HEK293 (cell line): Measurements from ENCODE around the gene ARPC5L.

Experiments
- CTCF ChIA-PET: fragments of 350-600 bp; formaldehyde crosslinking; extraction: SDS; loops from one replicate; lab custom pipeline; 2021; ENCODE audit warnings: antibody characterized with exemption; lab: Yijun Ruan, JAX
- POLR2A ChIA-PET: fragments of 300-600 bp; formaldehyde crosslinking; extraction: SDS; loops from one replicate; lab custom pipeline; 2020; ENCODE audit warnings: antibody characterized with exemption, inconsistent platforms; lab: Yijun Ruan, JAX
- H3K27ac ChIP-seq: fragments of 200-500 bp; sonication (Bioruptor generic); 2 replicates; pipeline ENCODE4 v1.5.1; 2014; ENCODE audit warnings: low read depth, low read length, control low read depth, inconsistent platforms; ENCODE audit errors: extremely low read depth
- H3K36me3 ChIP-seq, 2 experiments: fragments of 200-500 bp in 1 of 2; sonication (Bioruptor generic) in 1 of 2; 1 replicate in 1 of 2; 2 replicates in 1 of 2; pipeline ENCODE4 v1.5.1; 2014 to 2017; ENCODE audit warnings: inconsistent platforms in 2 of 2, low read length in 2 of 2; ENCODE audit not compliant: control insufficient read depth in 2 of 2, insufficient read depth in 1 of 2
- H3K4me1 ChIP-seq: fragments of 200-500 bp; sonication (Bioruptor generic); 2 replicates; pipeline ENCODE4 v1.5.1; 2014; ENCODE audit warnings: mild to moderate bottlenecking, low read length, inconsistent platforms; ENCODE audit not compliant: control insufficient read depth, insufficient read depth
- H3K4me3 ChIP-seq: 2 replicates; pipeline ENCODE4 v1.5.1; 2011; ENCODE audit warnings: low read depth, mild to moderate bottlenecking, control low read depth, low read length, moderate library complexity
- H3K9me3 ChIP-seq: fragments of 200-500 bp; sonication (Bioruptor generic); 2 replicates; pipeline ENCODE4 v1.5.1; 2014; ENCODE audit warnings: low read depth, low read length, inconsistent platforms; ENCODE audit not compliant: control insufficient read depth, insufficient read depth
- GLI4 ChIP-seq: fragments of 450-650 bp; formaldehyde crosslinking; IDR thresholded peaks from 2 replicates; pipeline ENCODE4 v1.5.1; 2016; ENCODE audit warnings: missing biosample characterization, missing genetic modification characterization
- PRDM1 ChIP-seq: fragments of 450-650 bp; formaldehyde crosslinking; IDR thresholded peaks from 2 replicates; pipeline ENCODE4; 2016; ENCODE audit warnings: missing biosample characterization, missing genetic modification characterization
- SALL2 ChIP-seq: fragments of 450-650 bp; formaldehyde crosslinking; IDR thresholded peaks from 2 replicates; pipeline ENCODE4 v1.5.0; 2017; ENCODE audit warnings: missing biosample characterization, mild to moderate bottlenecking, missing genetic modification characterization, borderline replicate concordance
- SCRT1 ChIP-seq: fragments of 450-650 bp; formaldehyde crosslinking; IDR thresholded peaks from 2 replicates; pipeline ENCODE4 v1.5.1; 2016; ENCODE audit warnings: missing biosample characterization, missing genetic modification characterization, borderline replicate concordance
- SCRT2 ChIP-seq: fragments of 450-650 bp; formaldehyde crosslinking; IDR thresholded peaks from 2 replicates; pipeline ENCODE4 v1.5.1; 2016; ENCODE audit warnings: missing biosample characterization, missing genetic modification characterization
- SP3 ChIP-seq: fragments of 450-650 bp; formaldehyde crosslinking; IDR thresholded peaks from 2 replicates; pipeline ENCODE4 v1.5.1; 2016; ENCODE audit warnings: missing biosample characterization, missing genetic modification characterization
- ZBTB17 ChIP-seq: fragments of 450-650 bp; formaldehyde crosslinking; IDR thresholded peaks from 2 replicates; pipeline ENCODE4 v1.5.1; 2016; ENCODE audit warnings: missing biosample characterization, missing genetic modification characterization
- ZEB2 ChIP-seq: fragments of 450-650 bp; formaldehyde crosslinking; IDR thresholded peaks from 2 replicates; pipeline ENCODE4 v1.5.1; 2016; ENCODE audit warnings: missing biosample characterization, missing genetic modification characterization
- ZNF366 ChIP-seq: fragments of 450-650 bp; formaldehyde crosslinking; conservative IDR thresholded peaks from 2 replicates; pipeline ENCODE4 v1.5.1; 2016; ENCODE audit warnings: missing biosample characterization, missing genetic modification characterization
- ZNF501 ChIP-seq: fragments of 450-650 bp; formaldehyde crosslinking; IDR thresholded peaks from 2 replicates; pipeline ENCODE4 v1.5.1; 2016; ENCODE audit warnings: missing biosample characterization, missing genetic modification characterization
- ZNF596 ChIP-seq: fragments of 450-650 bp; IDR thresholded peaks from 2 replicates; pipeline ENCODE4 v1.5.0; 2018; ENCODE audit warnings: missing biosample characterization, mild to moderate bottlenecking, missing genetic modification characterization, moderate library complexity
- ZNF776 ChIP-seq: fragments of 450-650 bp; formaldehyde crosslinking; IDR thresholded peaks from 2 replicates; pipeline ENCODE4 v1.5.0; 2017; ENCODE audit warnings: missing biosample characterization, missing genetic modification characterization, borderline replicate concordance
- ZSCAN23 ChIP-seq: fragments of 450-650 bp; formaldehyde crosslinking; IDR thresholded peaks from 2 replicates; pipeline ENCODE4 v1.5.1; 2016; ENCODE audit warnings: missing biosample characterization, missing genetic modification characterization
- TF ChIP-seq, protein P1 (sequence below): fragments of 450-650 bp; formaldehyde crosslinking; IDR thresholded peaks from 2 replicates; pipeline ENCODE4 v1.5.1; 2017; ENCODE audit warnings: missing biosample characterization, mild to moderate bottlenecking, missing genetic modification characterization, moderate library complexity
- TF ChIP-seq, protein P2 (sequence below): fragments of 450-650 bp; formaldehyde crosslinking; IDR thresholded peaks from 2 replicates; pipeline ENCODE4 v1.5.1; 2016; ENCODE audit warnings: missing biosample characterization, missing genetic modification characterization
- TF ChIP-seq, protein P3 (sequence below): fragments of 450-650 bp; formaldehyde crosslinking; IDR thresholded peaks from 2 replicates; pipeline ENCODE4 v1.5.0; 2017; ENCODE audit warnings: missing biosample characterization, missing genetic modification characterization, borderline replicate concordance

Gene ARPC5L

DNA sequence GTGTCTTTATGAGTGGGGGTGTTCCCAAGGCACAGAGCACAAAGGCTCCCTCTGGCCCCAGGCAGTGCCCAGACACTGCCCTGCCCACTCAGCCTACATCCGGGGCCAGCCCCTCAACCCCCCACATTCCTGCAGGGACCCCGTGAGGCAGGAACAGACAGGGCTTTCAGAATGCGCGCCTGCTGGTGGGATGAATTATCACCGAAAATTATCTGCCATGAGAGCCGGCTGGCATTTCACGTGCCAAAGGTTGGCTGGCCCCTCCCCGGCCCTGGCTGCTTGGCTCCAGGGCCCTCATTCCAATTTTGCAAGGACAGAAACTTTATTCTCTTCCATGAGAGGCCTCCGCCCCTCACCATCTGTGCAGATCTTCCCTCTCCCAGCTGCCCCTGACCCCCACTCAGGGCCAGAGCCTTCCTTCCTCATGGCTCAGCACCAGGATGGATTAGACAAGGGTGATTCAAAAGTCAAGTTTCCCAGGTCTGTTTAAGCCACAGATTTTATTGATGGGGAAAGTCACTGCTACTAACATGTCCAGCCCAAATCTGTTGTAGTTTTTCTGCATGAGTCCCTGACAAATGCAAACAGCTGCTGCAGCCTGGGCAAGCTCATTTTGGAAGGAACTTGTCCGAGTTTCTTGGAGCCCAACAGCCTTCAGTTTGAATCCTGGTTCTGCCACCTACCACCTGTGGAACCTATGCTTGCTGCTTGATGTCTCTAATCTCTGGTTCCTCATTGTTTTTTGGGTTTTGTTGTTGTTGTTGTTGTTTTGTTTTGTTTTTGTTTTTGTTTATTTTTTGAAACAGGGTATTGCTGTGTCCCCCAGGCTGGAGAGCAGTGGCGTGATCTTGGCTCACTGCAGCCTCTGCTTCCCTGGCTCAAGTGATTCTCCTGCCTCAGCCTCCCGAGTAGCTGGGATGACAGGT lies 41.0 kb upstream of the ARPC5L start:
- no peaks in the 10 kb centered on the region for H3K36me3 ChIP-seq
- ChIA-PET POLR2A (no interaction called here), CTCF (interaction anchor here (0.6 to 5.6 kb wide), 5 partner anchors 10 to 48 kb away, joined by 4 to 43 read pairs (median 5); partner anchors contain the start of genes NR6A1 and OLFML2A)
- H3K4me3 ChIP-seq, result no peak overlapping the region
- TF ChIP-seq SP3 (tag by site-specific recombination) (no peak), ZNF501 (tag by site-specific recombination) (no peak), SCRT1 (tag by site-specific recombination) (peak; percentile 46; the same call in 1 of the 2 replicates), SCRT2 (peak; percentile 66)
- TF ChIP-seq, protein P1, sequence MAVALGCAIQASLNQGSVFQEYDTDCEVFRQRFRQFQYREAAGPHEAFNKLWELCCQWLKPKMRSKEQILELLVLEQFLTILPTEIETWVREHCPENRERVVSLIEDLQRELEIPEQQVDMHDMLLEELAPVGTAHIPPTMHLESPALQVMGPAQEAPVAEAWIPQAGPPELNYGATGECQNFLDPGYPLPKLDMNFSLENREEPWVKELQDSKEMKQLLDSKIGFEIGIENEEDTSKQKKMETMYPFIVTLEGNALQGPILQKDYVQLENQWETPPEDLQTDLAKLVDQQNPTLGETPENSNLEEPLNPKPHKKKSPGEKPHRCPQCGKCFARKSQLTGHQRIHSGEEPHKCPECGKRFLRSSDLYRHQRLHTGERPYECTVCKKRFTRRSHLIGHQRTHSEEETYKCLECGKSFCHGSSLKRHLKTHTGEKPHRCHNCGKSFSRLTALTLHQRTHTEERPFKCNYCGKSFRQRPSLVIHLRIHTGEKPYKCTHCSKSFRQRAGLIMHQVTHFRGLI (tag by site-specific recombination), result peak; percentile 97
- TF ChIP-seq, protein P2, sequence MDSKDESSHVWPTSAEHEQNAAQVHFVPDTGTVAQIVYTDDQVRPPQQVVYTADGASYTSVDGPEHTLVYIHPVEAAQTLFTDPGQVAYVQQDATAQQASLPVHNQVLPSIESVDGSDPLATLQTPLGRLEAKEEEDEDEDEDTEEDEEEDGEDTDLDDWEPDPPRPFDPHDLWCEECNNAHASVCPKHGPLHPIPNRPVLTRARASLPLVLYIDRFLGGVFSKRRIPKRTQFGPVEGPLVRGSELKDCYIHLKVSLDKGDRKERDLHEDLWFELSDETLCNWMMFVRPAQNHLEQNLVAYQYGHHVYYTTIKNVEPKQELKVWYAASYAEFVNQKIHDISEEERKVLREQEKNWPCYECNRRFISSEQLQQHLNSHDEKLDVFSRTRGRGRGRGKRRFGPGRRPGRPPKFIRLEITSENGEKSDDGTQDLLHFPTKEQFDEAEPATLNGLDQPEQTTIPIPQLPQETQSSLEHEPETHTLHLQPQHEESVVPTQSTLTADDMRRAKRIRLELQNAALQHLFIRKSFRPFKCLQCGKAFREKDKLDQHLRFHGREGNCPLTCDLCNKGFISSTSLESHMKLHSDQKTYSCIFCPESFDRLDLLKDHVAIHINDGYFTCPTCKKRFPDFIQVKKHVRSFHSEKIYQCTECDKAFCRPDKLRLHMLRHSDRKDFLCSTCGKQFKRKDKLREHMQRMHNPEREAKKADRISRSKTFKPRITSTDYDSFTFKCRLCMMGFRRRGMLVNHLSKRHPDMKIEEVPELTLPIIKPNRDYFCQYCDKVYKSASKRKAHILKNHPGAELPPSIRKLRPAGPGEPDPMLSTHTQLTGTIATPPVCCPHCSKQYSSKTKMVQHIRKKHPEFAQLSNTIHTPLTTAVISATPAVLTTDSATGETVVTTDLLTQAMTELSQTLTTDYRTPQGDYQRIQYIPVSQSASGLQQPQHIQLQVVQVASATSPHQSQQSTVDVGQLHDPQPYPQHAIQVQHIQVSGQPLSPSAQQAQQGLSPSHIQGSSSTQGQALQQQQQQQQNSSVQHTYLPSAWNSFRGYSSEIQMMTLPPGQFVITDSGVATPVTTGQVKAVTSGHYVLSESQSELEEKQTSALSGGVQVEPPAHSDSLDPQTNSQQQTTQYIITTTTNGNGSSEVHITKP, result peak; percentile 57; the same call in 1 of the 2 replicates
- H3K9me3 ChIP-seq, result no peaks in the 10 kb centered on the region
- no peak overlapping the region for H3K27ac ChIP-seq
- no peaks in the 10 kb centered on the region for H3K4me1 ChIP-seq

DNA sequence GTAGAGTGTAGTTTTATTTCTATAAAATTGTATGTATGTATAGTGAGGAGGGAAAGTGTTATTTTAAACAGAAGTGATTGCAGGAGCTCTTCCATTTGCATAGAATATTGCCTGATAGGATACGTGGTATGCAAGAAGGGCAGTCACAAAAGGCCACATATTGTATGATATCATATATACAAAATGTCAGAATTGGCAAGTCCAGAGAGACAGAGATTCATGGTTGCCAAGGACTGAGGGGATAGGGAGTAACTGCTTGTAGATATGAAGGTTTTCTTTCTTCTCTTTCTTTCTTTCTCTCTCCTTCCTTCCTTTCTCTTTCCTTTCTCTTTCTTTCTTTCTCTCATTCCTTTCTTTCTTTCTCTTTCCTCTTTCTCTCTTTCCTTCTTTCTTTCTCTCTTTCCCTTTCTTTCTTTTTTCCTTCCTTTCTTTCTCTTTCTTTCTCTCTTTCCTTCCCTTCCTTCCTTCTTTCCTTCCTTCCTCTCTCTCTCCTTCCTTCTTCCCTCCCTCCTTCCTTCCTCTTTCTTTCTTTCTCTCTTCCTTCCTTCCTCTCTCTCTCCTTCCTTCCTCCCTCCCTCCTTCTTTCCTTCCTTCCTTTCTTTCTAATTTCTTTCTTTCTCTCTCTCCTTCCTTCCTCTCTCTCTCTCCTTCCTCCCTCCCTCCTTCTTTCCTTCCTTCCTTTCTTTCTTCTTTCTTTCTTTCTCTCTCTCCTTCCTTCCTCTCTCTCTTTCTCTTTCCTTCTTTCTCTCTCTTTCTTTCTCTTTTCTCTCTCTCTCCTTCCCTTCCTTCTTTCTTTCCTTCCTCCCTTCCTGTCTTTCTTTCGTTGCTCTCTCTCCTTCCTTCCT lies 33.2 kb upstream of the ARPC5L start:
- Histone ChIP-seq H3K4me3 (no peak overlapping the region), H3K27ac (no peak overlapping the region), H3K36me3 (no peaks in the 10 kb centered on the region), H3K9me3 (no peaks in the 10 kb centered on the region), H3K4me1 (peaks cover 3% of the 10 kb centered on the region)
- TF ChIP-seq ZSCAN23 (tag by site-specific recombination) (0 out of 2 replicates have a peak, but pooled peaks have one; percentile 44), PRDM1 (tag by site-specific recombination) (peak; percentile 98), ZNF366 (tag by site-specific recombination) (peak; percentile 97), ZBTB17 (tag by site-specific recombination) (peak; percentile 41; the same call in 1 of the 2 replicates), ZNF776 (tag by site-specific recombination) (0 out of 2 replicates have a peak, but pooled peaks have one; percentile 12), GLI4 (tag by site-specific recombination) (no peak), SALL2 (tag by site-specific recombination) (peak; percentile 10; the same call in 1 of the 2 replicates), ZNF596 (tag by site-specific recombination) (peak; percentile 82; the same call in 1 of the 2 replicates), ZEB2 (tag by site-specific recombination) (no peak)
- TF ChIP-seq, protein P3, sequence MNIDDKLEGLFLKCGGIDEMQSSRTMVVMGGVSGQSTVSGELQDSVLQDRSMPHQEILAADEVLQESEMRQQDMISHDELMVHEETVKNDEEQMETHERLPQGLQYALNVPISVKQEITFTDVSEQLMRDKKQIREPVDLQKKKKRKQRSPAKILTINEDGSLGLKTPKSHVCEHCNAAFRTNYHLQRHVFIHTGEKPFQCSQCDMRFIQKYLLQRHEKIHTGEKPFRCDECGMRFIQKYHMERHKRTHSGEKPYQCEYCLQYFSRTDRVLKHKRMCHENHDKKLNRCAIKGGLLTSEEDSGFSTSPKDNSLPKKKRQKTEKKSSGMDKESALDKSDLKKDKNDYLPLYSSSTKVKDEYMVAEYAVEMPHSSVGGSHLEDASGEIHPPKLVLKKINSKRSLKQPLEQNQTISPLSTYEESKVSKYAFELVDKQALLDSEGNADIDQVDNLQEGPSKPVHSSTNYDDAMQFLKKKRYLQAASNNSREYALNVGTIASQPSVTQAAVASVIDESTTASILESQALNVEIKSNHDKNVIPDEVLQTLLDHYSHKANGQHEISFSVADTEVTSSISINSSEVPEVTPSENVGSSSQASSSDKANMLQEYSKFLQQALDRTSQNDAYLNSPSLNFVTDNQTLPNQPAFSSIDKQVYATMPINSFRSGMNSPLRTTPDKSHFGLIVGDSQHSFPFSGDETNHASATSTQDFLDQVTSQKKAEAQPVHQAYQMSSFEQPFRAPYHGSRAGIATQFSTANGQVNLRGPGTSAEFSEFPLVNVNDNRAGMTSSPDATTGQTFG (tag by site-specific recombination), result 0 out of 2 replicates have a peak, but pooled peaks have one; percentile 6
- CTCF ChIA-PET, result interaction anchor here (0.6 to 31.1 kb wide), 6 partner anchors 11 to 516 kb away, joined by 3 to 1257 read pairs (median 6); partner anchors contain the start of genes NR6A1 and OLFML2A
- POLR2A ChIA-PET, result interaction anchor here (0.6 to 1.5 kb wide), 3 partner anchors 16 to 1323 kb away, joined by 3 read pairs; no protein-coding TSS in a partner anchor
